Transverse colon (tissue), 4 donors: Measurements from ENCODE around the gene SMIM8. TPM values are rescaled to one million over a fixed set of nuclear protein-coding genes. Genes with fewer than 3 reads are reported as not detected.
"Not testable (repeated sequence)": the region's sequence is repeated elsewhere in the genome, so short reads cannot be mapped to it uniquely, and the experiment has no call there.

Source experiments
- DNase-seq: peaks from one replicate; pipeline ENCODE4 v3.0.0-alpha.2; 2019
- H3K27ac ChIP-seq, 4 donors: fragments of 200-600 bp; sonication (generic); 2 replicates each; pipeline ENCODE4 v1.5.1; 2016 to 2018; ENCODE audit warnings: inconsistent platforms in 4 of 4
- H3K27me3 ChIP-seq: fragments of 200-600 bp; sonication (generic); 2 replicates; pipeline ENCODE4 v1.5.1; 2017; ENCODE audit warnings: inconsistent platforms
- H3K36me3 ChIP-seq, 4 donors: fragments of 200-600 bp; sonication (generic); 2 replicates each; pipeline ENCODE4 v1.5.1; 2017 to 2019; ENCODE audit warnings: inconsistent platforms in 4 of 4
- H3K4me1 ChIP-seq, 4 donors: fragments of 200-600 bp; sonication (generic); 2 replicates each; pipeline ENCODE4 v1.5.1; 2017 to 2020; ENCODE audit warnings: inconsistent platforms in 4 of 4
- H3K4me3 ChIP-seq, 4 donors: fragments of 200-600 bp; sonication (generic); 1 replicate in 1 of 4; 2 replicates in 3 of 4; pipeline versions ENCODE4 v1.5.1 to v1.6.1; 2017 to 2019; ENCODE audit warnings: inconsistent platforms in 4 of 4
- H3K9me3 ChIP-seq, 2 donors: fragments of 200-600 bp; sonication (generic); 2 replicates each; pipeline ENCODE4 v1.5.1; 2017 to 2019; ENCODE audit warnings: inconsistent platforms in 2 of 2
- EP300 ChIP-seq: sonication (generic); formaldehyde crosslinking; IDR thresholded peaks from one replicate; pipeline ENCODE4 v1.6.1; 2017; ENCODE audit warnings: antibody characterized with exemption, low read depth
- POLR2A ChIP-seq: fragments of 450-650 bp; IDR thresholded peaks from one replicate; pipeline ENCODE4 v1.6.1; 2016; ENCODE audit warnings: antibody characterized with exemption, mild to moderate bottlenecking, moderate library complexity
- POLR2AphosphoS5 ChIP-seq, 3 donors: sonication (generic); formaldehyde crosslinking; IDR thresholded peaks; one replicate each; pipeline ENCODE4 v1.6.1; 2016; ENCODE audit warnings: antibody characterized with exemption in 3 of 3
- WGBS, 2 donors: methylation state at CpG; one replicate each; pipeline ENCODE4 v1.1.5; 2018; ENCODE audit warnings: low coverage in 1 of 2; 5-methylcytosine and 5-hydroxymethylcytosine counted together
- in situ Hi-C, 4 donors: fragments of 200-750 bp; cut with MboI; loops; one replicate each; pipeline versions ENCODE4 v1.15.0 to v1.15.1; 2017; ENCODE audit warnings: low sequenced_read_pairs in 3 of 4, low pct_ligation_motif_present in 1 of 4, low pct_unique_long_range_greater_than_20kb in 1 of 4
- intact Hi-C: fragments of 100-400 bp; cut with DNase I; formaldehyde crosslinking; loops from one replicate; pipeline ENCODE4 v1.15.1; 2023; ENCODE audit warnings: low total_unique reads
- total RNA-seq, 4 donors: library from RNA; depleted of rRNA; stranded (reverse); fragments of >200 nt; gene quantifications; one replicate each; pipeline ENCODE4 v1.1.0, GENCODE V29; 2016
- TF ChIP-seq, protein P1 (sequence below), 5 experiments: fragments of 200-600 bp in 3 of 5; fragments of 450-650 bp in 2 of 5; sonication (generic) in 3 of 5; IDR thresholded peaks; 1 replicate in 2 of 5; 2 replicates in 3 of 5; pipeline ENCODE4 v1.5.1; 2016 to 2017; ENCODE audit warnings: antibody characterized with exemption in 5 of 5, inconsistent platforms in 3 of 5, mild to moderate bottlenecking in 2 of 5, moderate library complexity in 1 of 5

SMIM8 gene
- total RNA-seq, 4 donors from 2014 or later = 14.2 to 20.5 (median 18.4) TPM

DNA sequence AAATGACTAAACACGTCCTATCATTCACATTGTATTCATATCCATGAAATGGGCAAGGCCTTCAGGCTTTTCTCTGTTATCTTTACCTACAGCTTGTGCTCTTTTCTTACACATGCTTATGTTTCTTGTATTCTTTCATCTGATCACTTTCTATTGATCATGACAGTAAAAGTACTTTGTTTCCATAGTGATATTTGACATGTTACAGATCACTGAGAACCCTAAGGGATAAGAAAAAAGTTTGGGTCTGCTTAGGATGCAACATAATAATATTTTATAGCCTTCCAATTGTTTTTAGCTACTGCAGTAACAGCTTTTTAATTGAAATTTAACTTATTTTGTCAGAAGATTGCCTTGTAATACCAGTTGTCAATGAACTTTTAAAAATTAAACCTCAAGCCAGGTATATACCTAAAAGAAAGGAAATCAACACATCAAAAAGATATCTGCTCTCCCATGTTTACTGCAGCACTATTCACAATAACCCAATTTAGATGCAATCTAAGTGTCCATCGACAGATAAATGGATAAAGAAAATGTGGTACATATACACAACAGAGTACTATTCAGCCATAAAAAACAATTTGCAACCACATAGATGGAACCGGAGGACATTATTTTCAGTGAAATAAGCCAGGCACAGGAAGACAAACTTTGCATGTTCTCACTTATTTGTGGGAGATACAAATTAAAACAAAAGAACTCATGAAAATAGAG, 3.0 kb upstream of the SMIM8 start:
- Histone ChIP-seq H3K9me3 (no peaks in the 10 kb centered on the region), H3K4me1 (peaks cover 0 to 7% (median 2%) of the 10 kb centered on the region in 4 donors), H3K36me3 (no peaks in the 10 kb centered on the region), H3K27ac (no peak overlapping the region), H3K4me3 (no peak overlapping the region), H3K27me3 (peaks cover 8% of the 10 kb centered on the region)
- WGBS, 2 donors = 80 to 91% methylated on average over 3 of the region's 3 CpGs
- no peak for DNase-seq
- TF ChIP-seq, protein P1, sequence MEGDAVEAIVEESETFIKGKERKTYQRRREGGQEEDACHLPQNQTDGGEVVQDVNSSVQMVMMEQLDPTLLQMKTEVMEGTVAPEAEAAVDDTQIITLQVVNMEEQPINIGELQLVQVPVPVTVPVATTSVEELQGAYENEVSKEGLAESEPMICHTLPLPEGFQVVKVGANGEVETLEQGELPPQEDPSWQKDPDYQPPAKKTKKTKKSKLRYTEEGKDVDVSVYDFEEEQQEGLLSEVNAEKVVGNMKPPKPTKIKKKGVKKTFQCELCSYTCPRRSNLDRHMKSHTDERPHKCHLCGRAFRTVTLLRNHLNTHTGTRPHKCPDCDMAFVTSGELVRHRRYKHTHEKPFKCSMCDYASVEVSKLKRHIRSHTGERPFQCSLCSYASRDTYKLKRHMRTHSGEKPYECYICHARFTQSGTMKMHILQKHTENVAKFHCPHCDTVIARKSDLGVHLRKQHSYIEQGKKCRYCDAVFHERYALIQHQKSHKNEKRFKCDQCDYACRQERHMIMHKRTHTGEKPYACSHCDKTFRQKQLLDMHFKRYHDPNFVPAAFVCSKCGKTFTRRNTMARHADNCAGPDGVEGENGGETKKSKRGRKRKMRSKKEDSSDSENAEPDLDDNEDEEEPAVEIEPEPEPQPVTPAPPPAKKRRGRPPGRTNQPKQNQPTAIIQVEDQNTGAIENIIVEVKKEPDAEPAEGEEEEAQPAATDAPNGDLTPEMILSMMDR (IDR thresholded peaks at IDR 0.05) = no peak
- TF ChIP-seq POLR2AphosphoS5 (IDR thresholded peaks at IDR 0.05) (no peak), EP300 (no peak), POLR2A (no peak)
- in situ Hi-C loops = no loop called here
- intact Hi-C loops = no loop called here

DNA sequence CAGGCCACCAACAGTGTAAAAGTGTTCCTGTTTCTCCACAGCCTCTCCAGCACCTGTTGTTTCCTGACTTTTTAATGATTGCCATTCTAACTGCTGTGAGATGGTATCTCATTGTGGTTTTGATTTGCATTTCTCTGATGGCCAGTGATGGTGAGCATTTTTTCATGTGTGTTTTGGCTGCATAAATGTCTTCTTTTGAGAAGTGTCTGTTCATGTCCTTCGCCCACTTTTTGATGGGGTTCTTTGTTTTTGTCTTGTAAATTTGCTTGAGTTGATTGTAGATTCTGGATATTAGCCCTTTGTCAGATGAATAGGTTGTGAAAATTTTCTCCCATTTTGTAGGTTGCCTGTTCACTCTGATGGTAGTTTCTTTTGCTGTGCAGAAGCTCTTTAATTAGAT, 1.5 kb downstream of the SMIM8 start:
- H3K36me3 ChIP-seq, H3K4me1 ChIP-seq, H3K9me3 ChIP-seq, H3K4me3 ChIP-seq, H3K27ac ChIP-seq, intact Hi-C loops, H3K27me3 ChIP-seq, DNase-seq, in situ Hi-C loops: not testable (repeated sequence)
- whole genome bisulfite sequencing, 2 donors = 93 to 100% methylated on average over 1 of the region's 1 CpG

DNA sequence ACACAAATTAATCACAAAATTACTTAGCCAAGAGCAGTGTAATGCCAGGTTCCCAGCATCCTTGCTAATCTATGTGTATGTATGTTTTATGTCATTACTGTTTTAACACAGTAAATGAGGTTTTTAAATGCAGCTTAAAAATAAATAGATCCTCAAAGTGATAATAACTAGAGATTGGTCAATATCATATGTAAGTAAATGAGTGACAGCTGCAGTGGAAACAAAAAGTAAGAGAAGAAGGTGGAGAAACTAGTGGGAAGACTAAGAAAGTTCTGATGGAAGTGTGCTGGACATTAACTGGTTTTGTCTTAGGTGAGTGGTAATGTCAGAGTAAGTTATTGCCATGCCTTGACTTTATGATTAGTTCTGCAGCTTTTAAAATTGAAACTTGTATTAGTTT, 8.6 kb downstream of the SMIM8 start:
- Histone ChIP-seq H3K9me3 (no peaks in the 10 kb centered on the region), H3K36me3 (no peaks in the 10 kb centered on the region), H3K4me1 (no peaks in the 10 kb centered on the region), H3K4me3 (no peak overlapping the region), H3K27ac (no peak overlapping the region), H3K27me3 (no peaks in the 10 kb centered on the region)
- TF ChIP-seq POLR2A = no peak
- TF ChIP-seq, protein P1 (IDR thresholded peaks at IDR 0.05) = no peak
- no peak for TF ChIP-seq EP300
- TF ChIP-seq POLR2AphosphoS5 (IDR thresholded peaks at IDR 0.05) = no peak
- intact Hi-C loops = no loop called here
- no peak for DNase-seq
- in situ Hi-C loops = no loop called here

DNA sequence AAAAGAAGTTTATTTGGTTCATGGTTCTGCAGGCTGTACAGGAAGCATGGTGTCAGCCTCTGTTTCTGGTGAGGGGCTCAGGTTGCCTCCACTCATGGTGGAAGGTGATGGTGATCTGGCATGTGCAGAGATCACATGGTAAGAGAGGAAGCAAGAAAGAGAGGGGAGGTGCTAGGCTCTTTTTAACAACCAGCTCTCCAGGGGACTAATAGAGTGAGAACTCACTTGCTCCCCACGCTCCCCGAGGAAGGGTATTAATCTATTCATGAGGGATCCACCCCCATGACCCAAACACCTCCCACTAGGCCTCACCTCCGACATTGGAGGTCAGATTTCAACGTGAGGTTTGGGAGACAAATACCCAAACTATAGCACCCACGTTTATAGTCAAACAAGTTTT, 10.6 kb downstream of the SMIM8 start:
- H3K4me1 ChIP-seq = no peaks in the 10 kb centered on the region
- DNase-seq = no peak
- no peaks in the 10 kb centered on the region for H3K27me3 ChIP-seq
- TF ChIP-seq, protein P1 (IDR thresholded peaks at IDR 0.05) = no peak
- TF ChIP-seq POLR2AphosphoS5 (IDR thresholded peaks at IDR 0.05) (no peak), POLR2A (no peak), EP300 (no peak)
- in situ Hi-C loops (no loop called here), intact Hi-C loops (no loop called here)
- H3K27ac ChIP-seq = no peak overlapping the region
- no peak overlapping the region for H3K4me3 ChIP-seq
- 74 to 76% methylated on average over 2 to 5 of the region's 5 CpGs for WGBS, 2 donors
- H3K36me3 ChIP-seq = no peaks in the 10 kb centered on the region
- H3K9me3 ChIP-seq = no peaks in the 10 kb centered on the region

DNA sequence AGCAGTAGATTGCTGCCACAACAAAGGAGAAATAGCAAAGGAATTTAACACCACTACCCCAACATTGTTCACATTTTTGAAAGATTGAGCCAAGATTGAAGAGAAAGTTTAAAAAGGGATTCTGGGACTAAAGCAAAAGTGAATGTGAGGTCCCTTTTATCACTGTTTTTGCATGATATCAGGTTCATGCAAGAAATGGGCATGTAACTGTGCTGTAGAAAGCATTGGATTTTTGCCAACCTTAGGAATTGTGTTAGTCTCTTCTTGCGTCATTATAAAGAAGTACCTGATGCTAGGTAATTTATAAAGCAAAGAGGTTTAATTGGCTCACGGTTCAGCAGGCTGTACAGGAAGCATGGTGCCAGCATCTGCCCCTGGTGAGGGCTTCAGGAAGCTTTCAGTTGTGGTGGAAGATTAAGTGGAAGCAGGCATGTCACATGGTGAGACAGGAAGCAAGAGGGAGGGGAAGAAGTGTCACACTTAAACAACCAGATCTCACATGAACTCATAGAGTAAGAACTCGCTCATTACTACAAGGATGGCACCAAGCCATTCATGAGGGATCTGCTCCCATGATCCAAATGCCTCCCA, 11.3 kb downstream of the SMIM8 start:
- in situ Hi-C loops (no loop called here), intact Hi-C loops (no loop called here)
- WGBS, 2 donors = 69 to 78% methylated on average over 2 to 3 of the region's 3 CpGs
- H3K4me3 ChIP-seq = no peak overlapping the region
- H3K36me3 ChIP-seq = no peaks in the 10 kb centered on the region
- H3K27ac ChIP-seq = no peak overlapping the region
- TF ChIP-seq, protein P1 (IDR thresholded peaks at IDR 0.05) = no peak
- TF ChIP-seq EP300 (no peak), POLR2AphosphoS5 (IDR thresholded peaks at IDR 0.05) (no peak), POLR2A (no peak)
- H3K27me3 ChIP-seq = no peaks in the 10 kb centered on the region
- no peaks in the 10 kb centered on the region for H3K4me1 ChIP-seq
- no peaks in the 10 kb centered on the region for H3K9me3 ChIP-seq
- no peak for DNase-seq
